A549 (cell line): Measurements from ENCODE around the gene UBE2G2. TPM values are rescaled to one million over a fixed set of nuclear protein-coding genes. Genes with fewer than 3 reads are reported as not detected.

Experiments
- ATAC-seq, 2 experiments: fragments of 200-7000 bp in 1 of 2; fragments of >200 bp in 1 of 2; cut with Nextera tagmentation in 1 of 2; cut with Tn5 transposase in 1 of 2; 3 replicates each; pipeline versions ENCODE4 v1.8.0 to v1.9.1; 2018 to 2020; ENCODE audit warnings: mild to moderate bottlenecking in 1 of 2, moderate library complexity in 1 of 2
- CTCF ChIA-PET: fragments of 300-600 bp; sonication (Branson Sonifier 250); formaldehyde crosslinking; extraction: SDS; loops from one replicate; lab custom pipeline; 2021; ENCODE audit warnings: antibody characterized with exemption, inconsistent platforms; lab: Yijun Ruan, JAX
- POLR2A ChIA-PET: fragments of 350-600 bp; formaldehyde crosslinking; extraction: SDS; loops from one replicate; lab custom pipeline; 2021; ENCODE audit warnings: antibody characterized with exemption, inconsistent platforms; lab: Yijun Ruan, JAX
- DNase-seq, 2 experiments: peaks; one replicate each; pipeline versions ENCODE4 v3.0.0 to v3.0.0-alpha.2; 2011 to 2016; ENCODE audit warnings: low read depth in 1 of 2, low spot score in 1 of 2
- FAIRE-seq: peaks from 2 replicates; lab custom pipeline; 2011; peaks lifted over from hg19 to GRCh38; lab: Jason Lieb, UNC
- H3K27ac ChIP-seq, 2 experiments: fragments of >200 bp; sonication (Bioruptor Twin); formaldehyde crosslinking; 3 replicates each; pipeline ENCODE4 v1.5.1; 2016 to 2017
- H3K4me1 ChIP-seq: fragments of >200 bp; sonication (Bioruptor Twin); formaldehyde crosslinking; 3 replicates; pipeline ENCODE4 v1.6.1; 2016
- H3K4me2 ChIP-seq: fragments of >200 bp; sonication (Bioruptor Twin); formaldehyde crosslinking; 3 replicates; pipeline ENCODE4 v1.6.1; 2016
- H3K4me3 ChIP-seq: fragments of >200 bp; sonication (Bioruptor Twin); formaldehyde crosslinking; 3 replicates; pipeline ENCODE4 v1.5.1; 2016
- H3K9me3 ChIP-seq: fragments of >200 bp; sonication (Bioruptor Twin); formaldehyde crosslinking; 3 replicates; pipeline ENCODE4 v1.6.1; 2016
- ATOH8 ChIP-seq: fragments of 250-450 bp; sonication (Bioruptor Pico); IDR thresholded peaks from 2 replicates; pipeline ENCODE4 v1.5.0; 2020; ENCODE audit warnings: low read depth, mild to moderate bottlenecking, moderate library complexity
- EHMT2 ChIP-seq: fragments of 200-600 bp; sonication (generic); IDR thresholded peaks from 2 replicates; pipeline ENCODE4 v1.6.1; 2016; ENCODE audit warnings: antibody characterized with exemption, low read depth, mild to moderate bottlenecking, moderate library complexity
- FOSB ChIP-seq: fragments of 250-450 bp; sonication (Bioruptor Pico); IDR thresholded peaks from 2 replicates; pipeline ENCODE4 v1.5.0; 2020; ENCODE audit warnings: mild to moderate bottlenecking, moderate library complexity
- FOSL2 ChIP-seq, 2 experiments: fragments of 450-650 bp in 1 of 2; fragments of >200 bp in 1 of 2; sonication (Bioruptor Twin) in 1 of 2; formaldehyde crosslinking; IDR thresholded peaks; 2 replicates each; pipeline versions ENCODE4 v1.5.0 to v1.6.1; 2016 to 2020; ENCODE audit warnings: mild to moderate bottlenecking in 1 of 2, moderate library complexity in 1 of 2
- GATA3 ChIP-seq: IDR thresholded peaks from 2 replicates; pipeline ENCODE4 v1.6.1; 2012; ENCODE audit warnings: borderline replicate concordance
- HDAC2 ChIP-seq: fragments of 200-600 bp; sonication (generic); IDR thresholded peaks from 2 replicates; pipeline ENCODE4 v1.6.1; 2016
- HEYL ChIP-seq: fragments of 250-450 bp; sonication (Bioruptor Pico); IDR thresholded peaks from 2 replicates; pipeline ENCODE4 v1.8.0; 2021; ENCODE audit warnings: mild to moderate bottlenecking, moderate library complexity
- HOXA7 ChIP-seq: fragments of 250-450 bp; sonication (Bioruptor Pico); IDR thresholded peaks from 2 replicates; pipeline ENCODE4 v1.5.0; 2020; ENCODE audit warnings: mild to moderate bottlenecking, moderate library complexity
- JUN ChIP-seq, 2 experiments: fragments of >200 bp; sonication (Bioruptor Twin); formaldehyde crosslinking; IDR thresholded peaks; 2 replicates in 1 of 2; 3 replicates in 1 of 2; pipeline ENCODE4 v1.6.1; 2016 to 2017
- JUNB ChIP-seq: fragments of >200 bp; sonication (Bioruptor Twin); formaldehyde crosslinking; IDR thresholded peaks from 2 replicates; pipeline ENCODE4 v1.6.1; 2016
- KDM5A ChIP-seq: fragments of 200-600 bp; sonication (generic); IDR thresholded peaks from 2 replicates; pipeline ENCODE4 v1.6.1; 2016; ENCODE audit warnings: antibody characterized with exemption, mild to moderate bottlenecking
- MAFK ChIP-seq: fragments of 450-650 bp; IDR thresholded peaks from 2 replicates; pipeline ENCODE4 v1.6.1; 2014; ENCODE audit not compliant: partially characterized antibody
- MAZ ChIP-seq: fragments of 150-350 bp; IDR thresholded peaks from 2 replicates; pipeline ENCODE4 v1.6.1; 2014; ENCODE audit warnings: antibody characterized with exemption, low read depth, low read length, borderline replicate concordance
- NR3C1 ChIP-seq: fragments of >200 bp; sonication (Bioruptor Twin); formaldehyde crosslinking; IDR thresholded peaks from 3 replicates; pipeline ENCODE4 v1.6.1; 2017
- RCOR1 ChIP-seq: fragments of 150-350 bp; IDR thresholded peaks from 2 replicates; pipeline ENCODE4 v1.6.1; 2014; ENCODE audit warnings: antibody characterized with exemption, low read length, low read depth
- RNF2 ChIP-seq: fragments of 200-600 bp; sonication (generic); IDR thresholded peaks from 2 replicates; pipeline ENCODE4 v1.6.1; 2016; ENCODE audit warnings: low read depth, mild to moderate bottlenecking, antibody characterized with exemption, moderate library complexity, borderline replicate concordance
- SMC3 ChIP-seq: fragments of >200 bp; sonication (Bioruptor Twin); formaldehyde crosslinking; IDR thresholded peaks from 3 replicates; pipeline ENCODE4 v1.6.1; 2018; ENCODE audit warnings: inconsistent platforms
- SREBF2 ChIP-seq: fragments of 450-650 bp; IDR thresholded peaks from 2 replicates; pipeline ENCODE4 v1.6.1; 2014; ENCODE audit warnings: mild to moderate bottlenecking, moderate library complexity
- TFCP2L1 ChIP-seq: fragments of 250-450 bp; sonication (Bioruptor Pico); IDR thresholded peaks from 2 replicates; pipeline ENCODE4 v1.5.0; 2021; ENCODE audit warnings: mild to moderate bottlenecking
- TP53 ChIP-seq: fragments of 250-450 bp; sonication (Bioruptor Pico); IDR thresholded peaks from 2 replicates; pipeline ENCODE4 v1.5.0; 2021; ENCODE audit warnings: mild to moderate bottlenecking, moderate library complexity
- ZSCAN20 ChIP-seq: fragments of 250-450 bp; sonication (Bioruptor Pico); IDR thresholded peaks from 2 replicates; pipeline ENCODE4 v1.8.0; 2022; ENCODE audit warnings: mild to moderate bottlenecking, moderate library complexity
- WGBS: methylation state at CpG from one replicate; pipeline ENCODE4 v1.1.6; 2017; ENCODE audit errors: missing lambda C conversion rate; 5-methylcytosine and 5-hydroxymethylcytosine counted together
- polyA plus RNA-seq, 4 experiments: library from polyadenylated mRNA; depleted of rRNA in 3 of 4; stranded (reverse); fragments of >200 nt; fragmentation: RNase III in 1 of 4; extraction: RNeasy Plus Mini Kit Qiagen cat#74134 plus additional on column Dnase treatment in 1 of 4; gene quantifications; 2 replicates in 3 of 4; 3 replicates in 1 of 4; pipeline ENCODE4 v1.2.3, GENCODE V29; 2011 to 2017
- TF ChIP-seq, protein P1 (sequence below): fragments of 150-350 bp; IDR thresholded peaks from 2 replicates; pipeline ENCODE4 v1.6.1; 2014; ENCODE audit warnings: low read depth, mild to moderate bottlenecking, low read length
- TF ChIP-seq, protein P2 (sequence below): fragments of >200 bp; sonication (Bioruptor Twin); formaldehyde crosslinking; IDR thresholded peaks from 2 replicates; pipeline ENCODE4 v1.6.1; 2016
- TF ChIP-seq, protein P3 (sequence below): fragments of >200 bp; sonication (Bioruptor Twin); formaldehyde crosslinking; IDR thresholded peaks from 3 replicates; pipeline ENCODE4 v1.5.1; 2016

Gene UBE2G2
- polyA plus RNA-seq, 2 of the 4 experiments (the other 2 are of a cell fraction) = 56.9 to 68.2 TPM

GRCh38 chr21:44732956-44733355 is 68.7 kb downstream of the UBE2G2 start (continued):
- no peak for TF ChIP-seq ATOH8 (CRISPR knock-in tag)
- TF ChIP-seq EHMT2 = no peak
- no peak for TF ChIP-seq SMC3
- TF ChIP-seq FOSL2 (IDR thresholded peaks at IDR 0.05) = no peak
- no peak for TF ChIP-seq FOSL2 (CRISPR knock-in tag; IDR thresholded peaks at IDR 0.05)
- no peak for TF ChIP-seq HDAC2
- no peak for TF ChIP-seq HEYL (CRISPR knock-in tag)
- TF ChIP-seq ZSCAN20 = no peak
- TF ChIP-seq, protein P1, sequence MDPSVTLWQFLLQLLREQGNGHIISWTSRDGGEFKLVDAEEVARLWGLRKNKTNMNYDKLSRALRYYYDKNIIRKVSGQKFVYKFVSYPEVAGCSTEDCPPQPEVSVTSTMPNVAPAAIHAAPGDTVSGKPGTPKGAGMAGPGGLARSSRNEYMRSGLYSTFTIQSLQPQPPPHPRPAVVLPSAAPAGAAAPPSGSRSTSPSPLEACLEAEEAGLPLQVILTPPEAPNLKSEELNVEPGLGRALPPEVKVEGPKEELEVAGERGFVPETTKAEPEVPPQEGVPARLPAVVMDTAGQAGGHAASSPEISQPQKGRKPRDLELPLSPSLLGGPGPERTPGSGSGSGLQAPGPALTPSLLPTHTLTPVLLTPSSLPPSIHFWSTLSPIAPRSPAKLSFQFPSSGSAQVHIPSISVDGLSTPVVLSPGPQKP = no peak
- no peak for TF ChIP-seq MAZ
- TF ChIP-seq TFCP2L1 (CRISPR knock-in tag) = no peak

DNA sequence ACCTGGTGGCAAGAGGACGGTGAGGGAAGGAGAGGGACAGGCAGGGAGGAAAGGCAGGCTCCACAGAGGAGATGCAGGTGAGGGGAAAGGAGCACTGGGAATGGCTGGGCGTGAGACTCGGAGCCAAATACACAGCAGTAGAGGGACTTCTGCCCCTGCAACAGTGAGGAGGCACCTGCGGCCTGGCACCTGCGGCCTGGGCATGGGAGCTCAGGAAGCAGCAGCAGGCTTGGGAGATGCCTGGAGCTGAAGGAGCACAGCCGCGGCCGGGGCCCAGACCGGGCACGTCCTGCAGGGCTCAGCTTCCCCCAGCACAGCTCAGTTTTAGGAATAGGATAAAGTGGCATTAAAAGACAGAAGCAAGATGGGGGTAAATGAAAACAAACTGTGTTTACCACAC is 69.4 kb downstream of the UBE2G2 start:
- FAIRE-seq (no peak), DNase-seq (no peak), ATAC-seq (no peak)
- H3K9me3 ChIP-seq = no peaks in the 10 kb centered on the region
- peaks cover 12% of the 10 kb centered on the region for H3K4me1 ChIP-seq
- no peak overlapping the region for H3K4me2 ChIP-seq
- H3K27ac ChIP-seq = no peak overlapping the region
- TF ChIP-seq MAFK = no peak
- TF ChIP-seq JUNB = no peak
- TF ChIP-seq NR3C1 = no peak
- no peak for TF ChIP-seq SREBF2
- no peak for TF ChIP-seq RNF2
- TF ChIP-seq, protein P2, sequence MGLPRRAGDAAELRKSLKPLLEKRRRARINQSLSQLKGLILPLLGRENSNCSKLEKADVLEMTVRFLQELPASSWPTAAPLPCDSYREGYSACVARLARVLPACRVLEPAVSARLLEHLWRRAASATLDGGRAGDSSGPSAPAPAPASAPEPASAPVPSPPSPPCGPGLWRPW = no peak
- 73% methylated on average over 10 of the region's 10 CpGs for WGBS
- POLR2A ChIA-PET = no interaction called here
- H3K4me3 ChIP-seq = no peak overlapping the region
- CTCF ChIA-PET = interaction anchor here (0.9 to 1.9 kb wide), 2 partner anchors 222 to 276 kb away, joined by 3 to 7 read pairs; no protein-coding TSS in a partner anchor

GRCh38 chr21:44730951-44731579 is 70.6 kb downstream of the UBE2G2 start:
- FAIRE-seq = no peak
- no peak overlapping the region for H3K4me2 ChIP-seq
- WGBS = 46% methylated on average over 9 of the region's 9 CpGs

GRCh38 chr21:44730028-44730395 is 71.6 kb downstream of the UBE2G2 start:
- POLR2A ChIA-PET = no interaction called here
- CTCF ChIA-PET = no interaction called here
- Histone ChIP-seq H3K4me3 (no peak overlapping the region), H3K27ac (no peak overlapping the region), H3K4me1 (no peaks in the 10 kb centered on the region), H3K4me2 (no peak overlapping the region), H3K9me3 (no peaks in the 10 kb centered on the region)
- 62% methylated on average over 6 of the region's 7 CpGs for WGBS
- DNase-seq (no peak), ATAC-seq (no peak), FAIRE-seq (no peak)
- TF ChIP-seq JUNB (no peak), NR3C1 (no peak), FOSL2 (IDR thresholded peaks at IDR 0.05) (no peak), FOSL2 (CRISPR knock-in tag; IDR thresholded peaks at IDR 0.05) (no peak), RNF2 (no peak), RCOR1 (no peak), HOXA7 (no peak), FOSB (CRISPR knock-in tag) (no peak), ATOH8 (CRISPR knock-in tag) (no peak), GATA3 (no peak), JUN (IDR thresholded peaks at IDR 0.05) (no peak), TP53 (CRISPR knock-in tag) (no peak), ZSCAN20 (no peak)
- TF ChIP-seq, protein P2 = no peak
- TF ChIP-seq, protein P3, sequence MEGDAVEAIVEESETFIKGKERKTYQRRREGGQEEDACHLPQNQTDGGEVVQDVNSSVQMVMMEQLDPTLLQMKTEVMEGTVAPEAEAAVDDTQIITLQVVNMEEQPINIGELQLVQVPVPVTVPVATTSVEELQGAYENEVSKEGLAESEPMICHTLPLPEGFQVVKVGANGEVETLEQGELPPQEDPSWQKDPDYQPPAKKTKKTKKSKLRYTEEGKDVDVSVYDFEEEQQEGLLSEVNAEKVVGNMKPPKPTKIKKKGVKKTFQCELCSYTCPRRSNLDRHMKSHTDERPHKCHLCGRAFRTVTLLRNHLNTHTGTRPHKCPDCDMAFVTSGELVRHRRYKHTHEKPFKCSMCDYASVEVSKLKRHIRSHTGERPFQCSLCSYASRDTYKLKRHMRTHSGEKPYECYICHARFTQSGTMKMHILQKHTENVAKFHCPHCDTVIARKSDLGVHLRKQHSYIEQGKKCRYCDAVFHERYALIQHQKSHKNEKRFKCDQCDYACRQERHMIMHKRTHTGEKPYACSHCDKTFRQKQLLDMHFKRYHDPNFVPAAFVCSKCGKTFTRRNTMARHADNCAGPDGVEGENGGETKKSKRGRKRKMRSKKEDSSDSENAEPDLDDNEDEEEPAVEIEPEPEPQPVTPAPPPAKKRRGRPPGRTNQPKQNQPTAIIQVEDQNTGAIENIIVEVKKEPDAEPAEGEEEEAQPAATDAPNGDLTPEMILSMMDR = no peak

More at GRCh38 chr21:44730951-44731579, 70.6 kb downstream of the UBE2G2 start:
- TF ChIP-seq EHMT2 (no peak), KDM5A (no peak)
- Histone ChIP-seq H3K9me3 (no peaks in the 10 kb centered on the region), H3K27ac (no peak overlapping the region), H3K4me1 (peaks cover 2% of the 10 kb centered on the region), H3K4me3 (no peak overlapping the region)
- no peak for ATAC-seq
- no peak for DNase-seq
- ChIA-PET CTCF (interaction anchor here (0.7 to 1.9 kb wide), 3 partner anchors 221 to 349 kb away, joined by 3 to 7 read pairs (median 3); no protein-coding TSS in a partner anchor), POLR2A (no interaction called here)
